GM21447 (cell line): ENCODE results near the gene TBCD.

Experiments used
- ATAC-seq: cut with Tn5 transposase; IDR thresholded peaks from one replicate; pipeline ENCODE4 v1.9.1; 2021; ENCODE audit not compliant: unreplicated experiment

Gene TBCD

DNA sequence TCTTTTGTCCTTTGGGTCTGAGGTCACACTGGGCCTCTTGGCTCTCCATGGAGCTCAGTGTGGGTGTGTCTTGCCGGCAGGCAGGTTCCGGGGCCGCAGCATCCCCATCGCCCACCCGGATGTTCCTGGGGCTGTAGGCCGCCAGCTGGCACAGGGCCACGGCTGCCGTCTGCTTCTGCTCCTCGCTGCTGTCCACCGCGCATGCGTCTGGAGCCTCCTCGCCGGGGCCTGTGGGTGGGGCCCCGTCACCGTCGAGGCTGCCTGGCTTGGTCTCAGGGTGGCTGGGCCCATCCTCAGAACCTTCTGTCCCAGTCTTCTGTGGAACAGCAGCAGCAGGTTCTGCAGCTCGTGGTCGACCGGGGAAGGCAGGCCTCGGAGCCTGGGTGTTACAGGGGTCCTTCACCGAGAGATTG, 78.4 kb downstream of the TBCD start:
- ATAC-seq = no peak

DNA sequence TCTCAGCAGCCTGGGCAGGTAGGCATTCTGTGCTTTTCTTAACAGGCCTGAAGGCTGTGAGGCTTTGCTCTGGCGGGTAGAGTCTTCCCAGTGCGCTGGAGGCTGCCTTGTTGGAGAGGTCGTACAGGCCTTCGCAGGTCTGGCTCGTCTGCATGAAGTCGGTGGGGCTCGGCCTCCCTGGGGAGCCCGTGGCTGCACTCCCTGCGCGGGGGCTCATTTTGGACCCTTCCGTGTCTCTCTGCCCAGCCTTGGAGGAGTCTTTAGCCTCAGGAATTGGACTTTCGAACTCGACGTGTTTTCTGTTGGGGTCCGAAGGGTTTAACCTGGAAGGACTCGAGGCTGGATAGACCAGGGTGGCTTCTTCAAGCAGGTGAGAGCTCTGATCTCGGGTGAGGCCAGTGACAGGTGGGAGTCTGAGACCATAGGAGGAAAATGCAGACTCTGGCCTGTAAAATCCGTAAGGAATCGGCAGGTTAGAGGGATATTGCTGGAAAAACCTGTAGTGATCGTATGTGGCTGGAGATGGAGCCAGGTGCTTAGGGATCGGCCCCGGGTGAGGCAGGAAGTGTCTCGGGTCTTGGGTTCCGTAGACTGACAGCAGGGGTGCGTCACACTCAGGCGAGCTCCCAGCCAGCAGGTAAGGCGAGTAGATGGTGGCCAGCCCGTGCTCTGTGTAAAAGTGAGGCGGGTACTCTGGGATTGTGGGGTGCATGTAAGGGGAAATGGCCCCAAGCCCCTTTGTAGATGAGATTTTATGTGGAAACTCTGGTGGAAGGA, 79.4 kb downstream of the TBCD start:
- no peak for ATAC-seq

GRCh38 chr17:82831818-82832200, 79.9 kb downstream of the TBCD start:
- ATAC-seq = no peak

DNA sequence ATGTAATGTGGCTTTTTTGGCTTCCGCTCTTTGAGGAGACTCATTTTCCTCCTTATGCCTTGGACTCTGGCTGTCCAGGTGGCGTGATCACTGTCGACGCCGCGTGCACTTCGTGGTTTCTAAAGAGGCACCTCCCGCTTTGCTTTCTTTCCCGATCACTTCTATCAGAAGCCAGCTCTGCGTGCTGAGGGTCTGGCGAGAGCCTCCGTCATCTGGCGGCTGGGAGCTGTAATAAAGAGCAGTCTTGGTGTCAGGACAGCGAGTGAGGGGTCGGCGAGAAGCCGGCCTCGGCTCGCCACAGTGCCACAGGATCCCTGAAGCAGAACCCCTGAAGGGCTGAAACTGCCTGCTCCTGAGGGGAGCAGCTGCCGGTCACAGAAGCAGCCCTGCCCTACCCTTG, 80.5 kb downstream of the TBCD start:
- ATAC-seq = no peak

- no peak for ATAC-seq
Observed at GRCh38 chr17:82832881-82833475, 81.1 kb downstream of the TBCD start.

DNA sequence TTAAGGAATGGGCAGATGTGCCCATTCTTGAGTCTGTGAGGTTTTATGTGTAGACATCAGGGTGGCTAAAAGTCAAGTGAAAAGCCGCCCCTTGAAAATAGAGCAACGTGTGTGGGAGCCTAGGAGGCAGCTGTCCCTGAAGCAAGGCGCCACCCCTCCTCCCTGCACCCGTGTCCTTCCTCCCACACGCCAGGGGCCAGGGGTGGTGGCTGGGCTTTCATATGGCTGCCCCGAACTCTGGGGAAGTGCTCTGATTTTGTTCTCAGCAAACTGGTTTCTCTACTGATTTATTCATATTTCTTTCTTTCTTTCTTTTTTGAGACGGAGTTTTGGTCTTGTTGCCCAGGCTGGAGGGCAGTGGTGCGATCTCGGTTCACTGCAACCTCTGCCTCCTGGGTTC, 83.3 kb downstream of the TBCD start:
- no peak for ATAC-seq

- ATAC-seq = no peak
Observed at GRCh38 chr17:82835766-82836512, 84.1 kb downstream of the TBCD start.

DNA sequence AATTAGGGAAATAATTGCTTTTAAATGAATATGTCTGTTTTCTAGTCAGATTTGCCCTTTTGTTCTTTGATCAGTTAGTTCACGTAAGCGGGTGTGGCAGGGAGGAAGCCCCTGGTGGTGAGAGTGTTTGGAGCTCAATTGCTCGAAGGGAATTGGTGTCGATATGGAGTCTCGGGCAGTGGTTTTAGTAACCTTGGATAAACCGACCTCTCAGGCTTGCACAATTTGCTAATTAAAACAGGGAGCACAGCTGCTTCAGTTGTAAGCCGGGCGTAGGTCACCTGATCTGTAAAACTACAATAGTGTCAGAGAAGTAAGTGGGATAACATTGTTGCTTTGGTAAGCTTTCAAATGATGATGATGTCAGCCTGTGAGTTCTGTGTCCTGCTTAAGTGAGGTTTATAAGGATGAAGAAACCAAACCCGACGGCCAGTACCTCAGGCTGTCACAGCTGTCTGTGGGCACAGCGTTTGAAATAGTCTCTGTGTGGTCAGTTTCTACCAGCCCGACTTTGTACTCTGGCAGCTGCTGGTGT, 85.0 kb downstream of the TBCD start:
- no peak for ATAC-seq

GRCh38 chr17:82837586-82838320, 85.9 kb downstream of the TBCD start:
- ATAC-seq = no peak

- no peak for ATAC-seq
Observed at GRCh38 chr17:82838386-82839063, 86.7 kb downstream of the TBCD start.

- no peak for ATAC-seq
Observed at GRCh38 chr17:82839617-82840292, 87.9 kb downstream of the TBCD start, which contains the start of gene ZNF750. Gene ZNF750, minus strand, starts transcription at chr17:82840022. Its CDS starts 7,568 bp downstream, at chr17:82832454.

- no peak for ATAC-seq
Observed at GRCh38 chr17:82840431-82840831, 88.6 kb downstream of the TBCD start.

DNA sequence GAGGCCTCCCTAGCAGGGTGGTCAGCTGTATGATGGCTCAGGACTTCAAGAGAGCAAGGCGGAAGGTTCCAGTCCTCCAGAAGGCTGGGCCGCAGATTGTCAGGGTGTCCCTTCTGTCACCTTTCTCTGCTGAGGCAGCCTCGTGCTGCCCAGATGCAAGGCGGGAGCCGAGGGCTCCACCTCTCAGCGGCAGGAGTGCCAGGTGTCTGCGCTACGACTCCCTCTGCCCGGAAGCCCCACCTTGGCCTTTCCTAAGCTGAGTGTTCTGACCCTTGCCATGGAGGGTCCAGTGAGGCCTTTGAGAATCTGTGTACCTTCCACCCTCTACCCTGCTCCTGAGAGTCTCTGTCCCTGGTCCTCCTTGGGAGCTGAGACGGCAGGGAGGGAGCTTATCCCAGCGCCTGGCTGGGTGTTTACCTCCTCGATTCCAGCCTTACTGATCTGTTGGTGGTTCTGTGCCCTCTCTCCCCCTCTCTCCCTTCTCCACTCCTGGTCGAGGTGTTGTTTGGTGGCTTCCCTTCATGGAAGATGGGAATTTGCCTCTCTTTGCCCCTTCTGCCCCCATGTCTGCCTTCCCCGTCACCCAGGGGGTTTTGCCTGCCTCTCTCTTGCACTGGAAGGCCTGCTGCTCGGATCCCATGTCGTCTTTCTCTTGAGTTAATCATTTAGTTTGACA, 90.2 kb downstream of the TBCD start:
- no peak for ATAC-seq

DNA sequence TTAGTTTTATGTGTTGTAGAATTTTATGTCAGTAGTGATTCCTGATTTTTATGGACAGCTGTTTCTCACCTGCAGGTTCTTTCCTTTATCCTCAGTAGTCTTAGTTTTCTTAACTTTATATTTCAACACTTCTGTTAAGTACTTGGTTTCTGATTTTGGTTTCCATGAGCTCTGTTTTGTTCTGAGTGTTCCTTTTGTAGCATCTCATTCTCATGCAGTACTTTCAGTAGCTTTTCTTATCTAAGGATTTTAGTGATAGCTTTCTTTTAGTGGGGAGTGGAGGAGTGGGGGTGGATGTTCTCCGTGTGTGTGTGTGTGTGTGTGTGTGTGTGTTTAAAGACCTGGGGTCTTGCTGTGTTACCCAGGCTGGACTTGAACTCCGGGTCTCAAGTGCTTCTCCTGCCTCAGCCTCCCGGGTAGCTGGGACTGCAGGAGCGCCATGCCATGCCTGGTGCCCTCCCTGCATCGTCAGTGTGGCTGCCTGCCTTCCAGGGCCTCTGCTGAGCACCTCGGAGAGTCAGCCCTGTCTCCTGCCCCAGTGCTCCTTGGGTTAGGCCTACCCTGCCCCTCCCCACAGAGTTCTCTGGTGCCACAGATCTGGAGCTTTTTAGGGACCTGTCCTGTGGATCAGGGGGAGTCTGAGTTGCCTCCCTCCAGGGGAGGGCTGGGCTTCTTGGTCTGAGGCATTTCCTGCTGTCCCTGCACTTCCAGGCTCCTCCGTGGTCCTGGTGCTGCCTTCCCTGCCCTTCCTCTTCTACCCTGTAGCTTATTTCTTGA, 92.2 kb downstream of the TBCD start:
- ATAC-seq = no peak

- ATAC-seq = no peak
Observed at GRCh38 chr17:82844796-82845162, 92.9 kb downstream of the TBCD start.

GRCh38 chr17:82845163-82845807, 93.4 kb downstream of the TBCD start:
- ATAC-seq = no peak

DNA sequence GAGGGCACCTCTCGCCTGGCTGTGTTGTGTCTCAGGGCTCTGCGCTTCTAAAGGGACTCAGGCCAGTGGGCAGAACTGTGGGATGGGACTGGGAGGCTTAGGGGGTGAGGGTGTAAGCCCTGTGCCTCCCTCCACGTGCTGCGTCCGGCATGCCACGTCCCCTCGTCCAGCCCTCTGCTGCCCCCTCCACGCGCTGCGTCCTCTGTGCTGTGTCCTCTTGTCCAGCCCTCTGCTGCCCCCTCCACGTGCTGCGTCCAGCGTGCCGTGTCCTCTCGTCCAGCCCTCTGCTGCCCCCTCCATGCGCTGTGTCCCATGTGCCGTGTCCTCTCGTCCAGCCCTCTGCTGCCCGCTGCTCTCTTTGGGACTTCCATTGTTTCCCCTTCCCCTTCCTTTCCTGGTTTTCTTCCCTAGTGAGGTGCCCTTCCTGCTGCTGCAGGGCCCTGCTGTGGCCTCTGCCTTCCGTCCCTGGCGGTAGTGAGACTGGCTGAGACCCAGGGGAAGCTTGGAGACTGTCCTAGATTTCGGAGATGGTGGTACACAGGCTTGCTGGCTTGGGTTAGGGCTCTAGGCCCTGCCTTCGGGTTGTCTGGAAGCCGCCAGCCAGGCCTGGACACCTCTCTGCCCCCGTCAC, 94.3 kb downstream of the TBCD start:
- no peak for ATAC-seq
